ENCODE results near the gene SPACA4. TPM values are rescaled to one million over a fixed set of nuclear protein-coding genes. Genes with fewer than 3 reads are reported as not detected.

The SPACA4 gene
- total RNA-seq, 2 experiments from 2014 or later = not detected

- DNase-seq (no peak), ATAC-seq (no peak)
- Mint-ChIP-seq H3K9me3 (ENCODE audit: insufficient read depth) (no peaks in the 10 kb centered on the region), H3K27ac (peak overlapping the region; percentile 8), H3K4me3 (no peak overlapping the region), H3K4me1 (ENCODE audit: low read depth) (peaks cover 45% of the 10 kb centered on the region), H3K36me3 (ENCODE audit: low read depth) (peaks cover 13% of the 10 kb centered on the region), H3K27me3 (ENCODE audit: low read depth) (no peaks in the 10 kb centered on the region)
- CTCF ChIA-PET = interaction anchor here (1.2 to 2.0 kb wide), 3 partner anchors 15 to 127 kb away, joined by 3 to 4 read pairs (median 4); no protein-coding TSS in a partner anchor
- POLR2A ChIA-PET = interaction anchor here (0.8 to 1.0 kb wide), 2 partner anchors 12 to 14 kb away, joined by 3 read pairs; partner anchors contain the start of gene RPL18
Measured at GRCh38 chr19:48632692-48633147, 26.2 kb downstream of the SPACA4 start.

DNA sequence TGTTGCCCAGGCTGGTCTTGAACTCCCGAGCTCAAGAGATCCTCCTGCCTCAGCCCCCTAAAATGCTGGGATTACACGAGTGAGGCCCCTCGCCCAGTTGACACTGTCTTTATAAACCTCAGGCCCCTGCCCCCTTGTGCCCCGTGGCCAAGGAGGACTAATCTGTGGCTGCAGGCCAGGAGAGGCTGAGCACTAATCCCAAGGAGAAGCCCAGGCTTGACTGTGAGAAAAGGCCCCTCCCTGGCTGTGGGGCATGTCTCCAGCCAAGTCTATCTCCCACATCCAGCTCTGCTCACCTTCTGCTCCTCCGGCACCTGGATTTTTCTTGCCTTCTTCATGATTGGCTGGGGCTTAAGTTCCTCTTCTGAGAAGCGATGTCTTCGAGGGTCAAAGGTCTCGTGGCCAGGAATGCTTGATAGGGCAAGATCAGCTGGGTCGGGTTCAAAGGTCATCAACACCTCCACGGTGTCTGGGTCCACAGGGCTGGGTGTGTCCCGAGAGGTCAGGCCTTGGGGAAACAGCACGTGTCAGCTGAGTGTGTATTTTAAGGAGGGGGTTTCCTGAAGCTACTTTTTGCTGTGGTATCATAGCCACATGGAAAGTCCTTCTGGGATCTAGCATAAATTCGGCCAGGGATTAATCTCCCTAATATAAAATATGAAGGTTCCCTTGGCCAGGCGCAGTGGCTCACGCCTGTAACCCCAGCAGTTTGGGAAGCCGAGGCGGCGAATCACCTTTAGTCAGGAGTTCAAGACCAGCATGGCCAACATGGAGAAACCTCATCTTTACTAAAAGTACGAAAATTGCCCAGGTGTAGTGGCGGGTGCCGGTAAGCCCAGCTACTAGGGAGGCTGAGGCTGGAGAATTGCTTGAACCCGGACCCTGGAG is 26.9 kb downstream of the SPACA4 start:
- CTCF ChIA-PET = interaction anchor here (0.6 to 2.0 kb wide), 8 partner anchors 9 to 128 kb away, joined by 3 to 9 read pairs (median 4); partner anchors contain the start of genes CA11, RPL18 and SPHK2
- Mint-ChIP-seq H3K4me1 (ENCODE audit: low read depth) (peaks cover 49% of the 10 kb centered on the region), H3K36me3 (ENCODE audit: low read depth) (peaks cover 13% of the 10 kb centered on the region), H3K27me3 (ENCODE audit: low read depth) (no peaks in the 10 kb centered on the region), H3K27ac (peak overlapping the region; percentile 39), H3K4me3 (peak overlapping the region; percentile 75), H3K9me3 (ENCODE audit: insufficient read depth) (no peaks in the 10 kb centered on the region)
- DNase-seq (no peak), ATAC-seq (no peak)
- POLR2A ChIA-PET = interaction anchor here (0.8 to 1.0 kb wide), 5 partner anchors 10 to 15 kb away, joined by 3 to 7 read pairs (median 3); partner anchors contain the start of genes CA11, RPL18 and SPHK2

DNA sequence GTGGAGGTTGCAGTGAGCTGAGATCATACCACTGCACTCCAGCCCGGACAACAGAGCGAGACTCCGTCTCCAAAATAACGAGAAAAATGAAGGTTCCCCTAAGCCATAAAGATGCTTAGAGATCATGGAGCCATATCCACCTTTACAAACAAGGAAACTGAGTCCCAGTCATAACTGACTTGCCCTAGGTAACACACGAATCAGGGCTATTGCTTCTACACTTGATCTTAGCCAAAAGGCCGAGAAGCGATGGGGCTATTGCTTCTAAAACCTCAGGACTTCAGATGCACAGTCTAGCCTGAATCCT is 27.4 kb downstream of the SPACA4 start:
- CTCF ChIA-PET = interaction anchor here (0.6 to 2.0 kb wide), 7 partner anchors 10 to 128 kb away, joined by 3 to 9 read pairs (median 4); partner anchors contain the start of genes CA11, RPL18 and SPHK2
- POLR2A ChIA-PET = interaction anchor here (0.8 to 1.0 kb wide), 3 partner anchors 11 to 15 kb away, joined by 3 to 7 read pairs (median 4); partner anchors contain the start of genes CA11, RPL18 and SPHK2
- H3K9me3 Mint-ChIP-seq (ENCODE audit: insufficient read depth) = no peaks in the 10 kb centered on the region
- peak overlapping the region; percentile 86 for H3K27ac Mint-ChIP-seq
- ATAC-seq = no peak
- H3K4me1 Mint-ChIP-seq (ENCODE audit: low read depth) = peaks cover 55% of the 10 kb centered on the region
- DNase-seq = no peak
- H3K36me3 Mint-ChIP-seq (ENCODE audit: low read depth) = peaks cover 13% of the 10 kb centered on the region
- peak overlapping the region; percentile 75 for H3K4me3 Mint-ChIP-seq
- no peaks in the 10 kb centered on the region for H3K27me3 Mint-ChIP-seq (ENCODE audit: low read depth)

GRCh38 chr19:48634424-48635262 is 28.1 kb downstream of the SPACA4 start:
- H3K4me1 Mint-ChIP-seq (ENCODE audit: low read depth) = peaks cover 59% of the 10 kb centered on the region
- H3K27me3 Mint-ChIP-seq (ENCODE audit: low read depth) = no peaks in the 10 kb centered on the region
- ATAC-seq (peak; percentile 12), DNase-seq (peak; percentile 94)
- H3K36me3 Mint-ChIP-seq (ENCODE audit: low read depth) = peaks cover 13% of the 10 kb centered on the region
- H3K4me3 Mint-ChIP-seq = peak overlapping the region; percentile 75
- POLR2A ChIA-PET = interaction anchor here (0.8 to 1.0 kb wide), 3 partner anchors 11 to 15 kb away, joined by 3 to 7 read pairs (median 4); partner anchors contain the start of genes CA11, RPL18 and SPHK2
- H3K9me3 Mint-ChIP-seq (ENCODE audit: insufficient read depth) = no peaks in the 10 kb centered on the region
- H3K27ac Mint-ChIP-seq = peak overlapping the region; percentile 87
- CTCF ChIA-PET = interaction anchor here (0.6 to 2.0 kb wide), 6 partner anchors 11 to 35 kb away, joined by 3 to 9 read pairs (median 4); partner anchors contain the start of genes CA11, RPL18 and SPHK2

DNA sequence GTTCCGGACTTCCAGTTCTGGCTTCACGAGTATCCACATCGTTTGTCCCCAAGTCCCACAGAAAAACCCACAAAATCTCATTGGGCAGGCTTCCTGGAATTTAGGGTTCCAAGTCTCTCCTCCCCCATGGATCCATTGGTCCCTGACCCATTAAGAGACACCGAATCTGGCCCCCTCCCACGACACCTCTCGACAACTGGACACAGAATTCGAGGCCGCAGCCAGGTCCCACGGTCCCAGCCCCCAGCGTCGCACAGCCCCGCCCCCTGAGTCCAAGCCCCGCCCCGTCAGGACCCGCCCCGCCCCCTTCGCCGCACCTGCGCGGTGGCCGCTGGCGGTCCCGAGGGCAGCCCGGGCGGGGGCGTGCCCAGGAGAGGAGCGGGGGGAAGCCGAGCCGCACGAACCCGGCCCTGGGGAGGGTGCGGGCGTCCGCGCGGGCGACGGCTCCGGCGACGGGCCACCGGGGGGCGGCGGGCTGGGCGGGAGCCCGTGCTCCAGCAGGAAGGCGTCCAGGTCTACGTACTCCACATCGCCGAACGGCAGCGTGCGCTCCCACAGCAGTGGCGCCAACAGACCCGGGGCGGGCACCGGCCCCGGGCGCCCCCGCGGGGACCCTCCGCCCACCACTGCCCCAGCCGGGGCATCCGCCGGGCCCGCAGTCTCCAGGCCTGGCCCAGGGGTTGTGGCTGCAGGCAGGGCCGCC is 28.9 kb downstream of the SPACA4 start:
- Mint-ChIP-seq H3K27ac (peak overlapping the region; percentile 96), H3K36me3 (ENCODE audit: low read depth) (peaks cover 6% of the 10 kb centered on the region), H3K27me3 (ENCODE audit: low read depth) (no peaks in the 10 kb centered on the region), H3K9me3 (ENCODE audit: insufficient read depth) (no peaks in the 10 kb centered on the region), H3K4me1 (ENCODE audit: low read depth) (peaks cover 60% of the 10 kb centered on the region), H3K4me3 (peak overlapping the region; percentile 97)
- CTCF ChIA-PET = interaction anchor here (1.8 kb wide), 1 partner anchor 10 kb away, joined by 9 read pairs; the partner anchor contains the start of gene CA11
- DNase-seq = peak; percentile 79
- POLR2A ChIA-PET = interaction anchor here (1.0 to 2.3 kb wide), 3 partner anchors 10 to 141 kb away, joined by 3 to 9 read pairs (median 5); partner anchors contain the start of genes RPL18 and SPHK2
- ATAC-seq = peak; percentile 5

DNA sequence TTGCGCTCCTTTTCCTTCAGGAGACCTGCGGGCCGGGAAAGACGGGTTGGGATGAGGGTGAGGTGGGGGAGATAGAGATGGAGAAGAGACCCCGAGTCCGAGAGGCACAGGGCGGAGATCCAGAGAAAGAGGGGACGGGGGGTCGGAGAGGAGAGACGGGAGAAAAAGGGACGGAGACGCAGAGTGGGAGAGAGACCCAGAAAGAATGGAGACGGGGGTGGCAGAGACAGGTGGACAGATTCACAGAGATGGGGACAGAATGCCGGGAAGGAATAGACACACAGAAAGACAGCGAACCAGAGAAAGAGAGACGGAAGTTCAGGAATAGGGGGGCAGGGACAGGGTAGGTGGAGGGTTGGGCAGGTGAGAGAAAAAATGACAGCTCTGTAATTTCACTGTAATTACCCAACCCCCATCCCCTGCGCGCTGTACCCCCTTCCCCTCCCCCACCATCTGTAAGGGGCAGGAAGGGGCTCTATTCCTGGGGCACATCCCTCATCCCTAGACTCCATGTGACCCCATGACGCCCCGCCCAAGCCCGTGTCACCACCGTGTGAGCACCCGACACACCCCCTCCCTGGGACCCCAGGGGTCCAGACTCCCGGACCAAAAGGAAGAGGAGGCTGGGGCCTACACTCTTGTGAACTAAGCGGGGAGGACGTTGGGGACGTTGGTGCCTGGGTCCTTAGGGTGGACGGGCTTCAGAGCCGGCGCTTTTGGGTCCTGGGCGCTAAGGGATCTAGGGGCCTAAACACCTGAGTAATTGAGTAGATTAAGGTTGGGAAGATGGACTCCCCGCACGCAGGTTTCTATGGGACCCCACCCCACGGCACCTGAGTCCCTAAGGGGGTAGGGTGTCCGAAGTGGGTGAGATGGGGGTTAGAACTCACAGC is 29.7 kb downstream of the SPACA4 start:
- Mint-ChIP-seq H3K4me3 (peak overlapping the region; percentile 97), H3K36me3 (ENCODE audit: low read depth) (peaks cover 6% of the 10 kb centered on the region), H3K4me1 (ENCODE audit: low read depth) (peaks cover 55% of the 10 kb centered on the region), H3K9me3 (ENCODE audit: insufficient read depth) (no peaks in the 10 kb centered on the region), H3K27ac (peak overlapping the region; percentile 96), H3K27me3 (ENCODE audit: low read depth) (no peaks in the 10 kb centered on the region)
- DNase-seq (peak; percentile 54), ATAC-seq (no peak)
- ChIA-PET POLR2A (interaction anchor here (1.0 to 2.3 kb wide), 5 partner anchors 9 to 141 kb away, joined by 3 to 9 read pairs (median 5); partner anchors contain the start of genes CA11, RPL18 and SPHK2), CTCF (interaction anchor here (1.4 kb wide), 1 partner anchor 358 kb away, joined by 4 read pairs; the partner anchor contains the start of gene RUVBL2)

GRCh38 chr19:48636859-48637448 is 30.4 kb downstream of the SPACA4 start, which contains the start of gene DBP:
Gene DBP, minus strand, starts transcription at chr19:48637379. Its CDS starts 385 bp downstream, at chr19:48636994.
- Mint-ChIP-seq H3K4me1 (ENCODE audit: low read depth) (peaks cover 52% of the 10 kb centered on the region), H3K27ac (peak within 1 kb of the TSS; percentile 96), H3K36me3 (ENCODE audit: low read depth) (peaks cover 6% of the 10 kb centered on the region), H3K9me3 (ENCODE audit: insufficient read depth) (no peaks in the 10 kb centered on the region), H3K4me3 (peak within 1 kb of the TSS; percentile 97), H3K27me3 (ENCODE audit: low read depth) (no peaks in the 10 kb centered on the region)
- POLR2A ChIA-PET = interaction anchor here (1.3 to 2.3 kb wide), 4 partner anchors 8 to 18 kb away, joined by 5 to 9 read pairs (median 6); partner anchors contain the start of genes CA11, RPL18 and SPHK2
- DNase-seq (no peak), ATAC-seq (peak; percentile 5)
- CTCF ChIA-PET = interaction anchor here (0.9 to 1.5 kb wide), 4 partner anchors 13 to 357 kb away, joined by 3 to 4 read pairs (median 3); partner anchors contain the start of gene RUVBL2

- H3K36me3 Mint-ChIP-seq (ENCODE audit: low read depth) = peaks cover 4% of the 10 kb centered on the region
- POLR2A ChIA-PET = interaction anchor here (0.6 to 2.3 kb wide), 7 partner anchors 8 to 81 kb away, joined by 3 to 9 read pairs (median 5); partner anchors contain the start of genes CA11, RPL18 and SPHK2
- ATAC-seq = peak; percentile 85
- peak; percentile 100 for DNase-seq
- H3K4me3 Mint-ChIP-seq = peak overlapping the region; percentile 97
- peak overlapping the region; percentile 96 for H3K27ac Mint-ChIP-seq
- CTCF ChIA-PET = interaction anchor here (0.5 to 1.5 kb wide), 8 partner anchors 13 to 1231 kb away, joined by 3 to 4 read pairs (median 3); partner anchors contain the start of gene RUVBL2
- no peaks in the 10 kb centered on the region for H3K9me3 Mint-ChIP-seq (ENCODE audit: insufficient read depth)
- no peaks in the 10 kb centered on the region for H3K27me3 Mint-ChIP-seq (ENCODE audit: low read depth)
- H3K4me1 Mint-ChIP-seq (ENCODE audit: low read depth) = peaks cover 49% of the 10 kb centered on the region
Measured at GRCh38 chr19:48637449-48637947, 31.0 kb downstream of the SPACA4 start.

Measured in activated CD8-positive, alpha-beta T cell treated with anti-CD3 and anti-CD28 coated beads, Interleukin-2, amount 10 ng/mL, durations not matched to agents 7 days and 5 days (primary cell).